GM21390 (cell line): ENCODE data around the gene RNU6-1.

Experiments used
- ATAC-seq: cut with Tn5 transposase; IDR thresholded peaks from one replicate; pipeline ENCODE4 v1.9.1; 2021; ENCODE audit not compliant: unreplicated experiment

RNU6-1 gene

DNA sequence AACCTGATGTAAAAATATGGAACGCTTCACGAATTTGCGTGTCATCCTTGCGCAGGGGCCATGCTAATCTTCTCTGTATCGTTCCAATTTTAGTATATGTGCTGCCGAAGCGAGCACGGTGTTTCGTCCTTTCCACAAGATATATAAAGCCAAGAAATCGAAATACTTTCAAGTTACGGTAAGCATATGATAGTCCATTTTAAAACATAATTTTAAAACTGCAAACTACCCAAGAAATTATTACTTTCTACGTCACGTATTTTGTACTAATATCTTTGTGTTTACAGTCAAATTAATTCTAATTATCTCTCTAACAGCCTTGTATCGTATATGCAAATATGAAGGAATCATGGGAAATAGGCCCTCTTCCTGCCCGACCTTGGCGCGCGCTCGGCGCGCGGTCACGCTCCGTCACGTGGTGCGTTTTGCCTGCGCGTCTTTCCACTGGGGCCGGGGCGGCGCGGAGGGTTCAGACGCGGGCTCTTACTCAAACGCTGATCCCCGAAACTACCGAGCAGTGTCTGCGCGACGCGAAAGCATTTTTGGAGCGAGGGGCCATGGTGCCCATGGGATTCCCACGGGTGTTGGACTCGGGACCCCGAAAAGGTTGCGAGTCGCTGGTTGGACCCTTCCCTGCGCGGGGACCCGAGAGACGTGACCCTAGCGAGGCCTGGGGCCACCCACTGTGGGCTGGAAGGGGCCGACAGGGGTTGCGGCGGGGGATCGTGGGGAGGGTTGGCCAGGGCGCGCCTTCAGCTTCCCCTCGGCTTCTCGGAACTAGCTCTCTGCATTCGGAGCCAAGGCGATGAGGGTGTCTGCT, at the start of gene RNU6-1:
RNU6-1 (minus strand) TSS at position 117 of the 820 bp plus-strand sequence.
- peak; percentile 72 for ATAC-seq

DNA sequence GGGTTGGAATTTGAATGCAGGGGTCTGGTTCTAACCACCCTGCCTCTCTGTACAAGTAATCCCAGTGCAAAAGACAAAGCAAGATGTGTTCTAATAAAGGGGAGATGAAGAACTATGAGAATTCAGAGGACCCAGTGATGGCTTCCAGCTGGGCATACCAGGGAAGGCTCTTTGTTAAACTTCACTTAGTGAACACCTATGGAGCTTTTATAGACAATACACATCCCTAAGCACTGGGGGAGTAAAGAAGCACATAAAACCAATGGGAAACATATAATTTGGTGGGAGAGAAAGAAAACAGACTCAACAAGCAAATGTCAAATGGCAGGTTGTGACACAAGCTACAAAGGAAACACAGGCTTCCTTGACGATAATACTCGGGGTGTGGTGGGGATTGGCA, 47.9 kb upstream of the RNU6-1 start:
- no peak for ATAC-seq

DNA sequence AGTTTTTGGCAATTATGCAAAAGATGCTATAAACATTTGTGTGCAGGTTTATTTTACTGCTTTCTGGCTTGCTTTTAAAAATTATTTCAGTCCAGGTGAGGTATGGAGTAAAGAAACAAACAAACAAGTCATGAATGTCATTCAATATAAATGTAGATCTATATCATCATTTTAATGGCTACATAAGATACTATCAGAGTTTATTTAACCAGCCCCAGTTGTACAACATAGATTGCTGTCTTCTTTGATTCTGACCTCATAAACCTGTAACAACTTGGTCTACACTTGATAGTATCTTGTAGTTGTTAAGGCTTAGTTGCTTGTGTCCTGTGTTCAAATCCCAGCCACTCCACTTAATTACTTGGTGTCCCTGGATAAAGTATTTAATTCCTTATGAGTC, 46.0 kb upstream of the RNU6-1 start:
- no peak for ATAC-seq

DNA sequence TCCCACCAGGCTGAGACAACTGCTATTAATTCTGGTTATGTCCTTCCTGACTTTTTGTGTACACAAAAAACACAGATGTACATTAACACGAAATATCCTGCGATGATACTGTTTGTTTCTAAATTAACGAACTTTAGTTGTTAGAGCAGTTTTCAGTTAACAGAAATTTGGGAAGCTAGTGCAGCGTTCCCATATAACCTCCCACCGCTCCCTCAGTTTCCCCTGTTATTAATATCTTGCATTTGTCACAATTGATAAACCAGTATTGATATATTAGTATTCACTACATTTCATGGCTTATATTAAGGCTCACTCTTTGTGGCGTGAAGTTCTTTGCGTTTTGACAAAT, 45.3 kb upstream of the RNU6-1 start:
- no peak for ATAC-seq

DNA sequence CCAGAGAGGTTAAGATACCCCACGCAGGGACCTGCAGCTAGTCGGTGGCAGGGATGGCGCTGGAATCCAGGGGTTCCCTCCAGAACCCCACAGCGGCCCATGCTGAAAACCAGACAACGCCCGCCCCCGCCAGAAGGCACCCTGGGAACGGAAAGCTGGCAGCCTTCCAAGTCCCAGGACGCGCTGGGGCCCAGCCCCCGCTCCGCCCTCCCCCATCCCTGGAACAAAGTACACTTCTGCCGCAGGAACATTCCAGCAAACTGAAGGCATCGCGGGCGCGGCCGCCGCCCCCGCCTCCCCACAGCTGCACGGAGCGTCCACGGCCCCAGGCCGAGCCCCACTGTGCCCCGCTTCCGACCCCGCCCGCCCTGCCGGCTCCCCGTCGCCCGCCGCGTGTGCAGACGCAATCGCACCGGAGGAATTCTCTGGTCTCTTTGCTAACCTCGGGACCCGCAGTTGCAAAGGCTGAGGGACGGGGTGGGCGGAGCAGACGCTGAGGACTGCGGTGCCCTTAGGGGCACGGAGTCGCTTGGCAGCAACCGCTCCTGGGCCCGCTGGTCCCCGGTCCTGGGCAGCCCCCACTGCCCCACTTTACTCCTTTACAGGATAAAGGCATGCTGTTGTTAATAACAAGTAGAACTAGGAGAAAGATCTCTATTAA, 44.8 kb upstream of the RNU6-1 start:
- ATAC-seq: no peak

DNA sequence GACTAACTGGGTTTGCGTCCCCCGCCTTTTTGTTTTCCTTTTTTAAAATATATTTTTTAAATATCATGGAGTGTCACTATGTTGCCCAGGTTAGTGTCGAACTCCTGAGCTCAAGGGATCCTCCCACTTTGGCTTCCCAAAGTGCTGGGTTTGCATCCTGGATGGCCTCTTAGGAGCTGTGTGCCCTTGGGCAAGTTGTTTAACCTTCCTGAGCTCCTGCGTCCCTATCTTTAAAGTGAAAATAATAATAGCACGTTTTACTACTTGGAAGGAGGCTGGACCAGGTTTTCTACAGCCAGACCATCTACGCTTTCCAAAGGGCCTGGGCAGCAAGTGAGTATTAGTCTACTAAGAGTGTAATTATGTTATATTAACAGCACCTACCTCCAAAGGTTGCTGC, 44.2 kb upstream of the RNU6-1 start:
- ATAC-seq: no peak

DNA sequence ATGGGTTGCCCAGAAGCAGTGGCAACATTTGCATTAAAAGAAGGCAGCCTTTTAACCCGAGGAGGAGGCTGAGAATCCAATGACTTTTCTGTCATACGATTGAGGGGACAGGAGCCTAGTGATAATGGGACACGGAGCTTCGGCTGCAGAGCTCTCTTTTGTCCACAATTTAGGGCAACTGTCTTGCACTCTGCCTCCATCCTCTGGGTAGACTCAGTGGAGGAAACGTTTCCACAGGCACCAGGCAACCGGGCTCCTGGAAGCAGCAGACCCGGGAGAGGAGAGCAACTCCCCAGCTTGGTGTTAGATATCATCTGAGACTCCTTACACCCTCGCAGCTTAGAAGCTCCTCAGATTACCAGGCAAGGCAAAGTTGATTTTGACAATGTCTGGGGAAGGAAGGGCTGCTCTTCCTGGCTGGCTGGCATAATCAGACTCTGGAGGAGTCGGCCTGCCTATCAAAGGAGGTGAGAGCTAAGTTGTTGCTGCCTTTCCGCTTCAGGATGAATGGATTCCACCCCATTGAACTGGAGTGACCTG, 43.5 kb upstream of the RNU6-1 start:
- no peak for ATAC-seq

DNA sequence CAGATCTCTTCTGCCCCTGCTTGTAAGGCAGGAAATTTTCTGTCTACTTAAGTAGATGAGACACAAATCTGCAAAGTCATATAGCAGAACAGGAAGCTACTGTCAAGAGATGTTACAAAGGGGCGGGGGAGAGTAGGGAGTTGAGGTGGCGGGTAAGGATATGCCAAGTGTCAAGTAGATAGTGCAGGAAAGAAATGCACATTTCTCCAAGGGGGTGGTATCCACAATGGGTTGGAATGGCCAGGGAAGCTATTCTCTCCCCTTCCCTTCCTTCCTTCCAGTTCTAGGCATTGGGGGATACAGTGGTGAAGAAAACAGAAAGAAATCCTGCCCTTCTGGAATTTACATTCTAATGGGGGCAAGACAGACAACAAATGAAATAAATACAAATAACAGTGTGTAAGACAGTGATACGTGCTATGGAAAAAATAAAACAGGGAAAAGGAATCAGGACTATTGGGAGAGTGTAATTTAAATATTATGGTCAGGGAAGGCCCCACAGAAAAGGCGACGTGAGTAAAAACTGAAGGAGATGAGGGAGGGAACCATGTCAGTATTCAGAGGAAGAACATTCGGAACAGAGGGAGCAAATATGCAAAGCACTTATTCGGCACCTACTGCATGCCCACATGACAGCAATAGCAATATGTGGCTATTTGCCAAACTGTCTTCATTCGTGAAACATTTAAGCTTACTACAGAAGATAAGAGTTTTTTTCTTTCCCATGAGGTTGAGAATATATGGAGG, 42.8 kb upstream of the RNU6-1 start:
- ATAC-seq: no peak

DNA sequence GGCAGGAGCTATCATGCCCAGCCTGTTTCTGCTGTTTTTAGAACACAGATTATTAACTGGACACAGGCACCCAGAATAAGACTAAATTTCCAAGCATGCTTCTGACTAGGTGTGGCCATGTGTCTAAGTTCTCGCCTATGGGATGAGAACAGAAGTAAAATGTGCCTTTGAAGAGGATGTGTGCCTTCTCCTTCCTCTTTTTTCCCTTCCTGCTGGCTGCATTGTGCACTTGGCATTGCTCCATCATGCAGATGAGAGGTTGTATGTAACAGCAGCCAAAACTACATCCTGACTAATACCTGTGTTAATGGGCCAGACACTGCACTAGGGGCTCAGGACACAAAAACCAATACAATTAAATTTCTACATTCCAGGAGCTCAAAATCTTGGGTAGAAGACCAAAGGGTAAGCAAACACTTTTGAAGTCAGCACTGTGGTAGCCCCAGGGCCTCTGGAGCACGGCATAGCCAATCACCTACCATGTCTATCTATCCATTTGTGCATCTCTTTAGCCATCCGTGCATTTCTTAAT, 40.9 kb upstream of the RNU6-1 start:
- no peak for ATAC-seq

DNA sequence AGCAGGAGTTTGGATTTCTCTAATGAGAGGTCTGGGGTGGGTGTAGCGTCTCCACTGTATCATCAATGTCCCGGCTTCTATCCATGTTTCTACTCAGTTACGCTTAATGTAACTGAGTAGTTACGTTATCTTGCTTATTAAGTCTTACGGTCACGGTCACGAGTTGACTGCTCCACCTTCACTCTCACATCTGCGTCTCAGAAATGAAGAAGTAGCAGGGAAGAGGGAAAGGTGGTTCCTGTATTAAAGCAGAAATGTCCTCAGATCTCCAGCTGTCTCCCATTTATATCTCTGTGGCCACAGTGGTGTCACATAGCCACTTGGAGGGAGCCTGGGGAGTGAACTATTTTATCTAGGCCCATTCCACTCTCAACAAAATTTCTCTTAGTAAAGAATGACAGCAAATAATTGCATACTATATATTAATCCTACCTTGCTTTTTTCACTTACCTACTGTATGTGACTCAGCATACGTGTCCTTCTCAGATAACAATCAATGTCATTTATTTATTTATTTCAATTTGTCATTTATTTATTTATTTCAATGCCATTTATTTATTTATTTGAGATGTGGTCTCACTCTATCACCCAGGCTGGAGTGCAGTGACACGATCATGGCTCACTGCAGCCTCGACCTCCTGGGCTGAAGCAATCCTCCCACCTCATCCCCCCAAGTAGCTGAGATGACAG, 39.7 kb upstream of the RNU6-1 start:
- ATAC-seq: no peak

DNA sequence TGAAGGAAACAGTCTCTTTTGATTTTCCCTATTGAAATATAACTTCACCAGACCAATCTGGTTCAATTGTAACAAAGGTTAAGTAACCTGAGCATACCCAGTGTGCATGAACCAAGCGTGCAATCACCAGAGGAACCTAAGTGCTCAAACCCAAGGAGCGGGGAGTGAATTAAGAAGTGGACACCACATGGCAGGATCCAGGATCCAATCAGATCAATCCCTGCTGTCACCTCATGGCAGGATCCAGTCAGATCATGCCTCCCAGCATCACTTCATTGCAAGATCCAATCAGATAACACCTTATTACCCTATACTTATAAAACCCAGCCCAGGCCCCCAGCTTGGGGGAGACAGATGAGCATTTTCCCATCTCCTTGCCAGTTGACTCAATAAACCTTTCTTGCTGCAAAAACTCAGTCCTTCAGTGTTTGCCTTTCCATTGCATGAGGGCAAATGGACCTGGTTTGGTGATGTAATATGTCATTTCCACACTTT, 38.9 kb upstream of the RNU6-1 start:
- no peak for ATAC-seq

DNA sequence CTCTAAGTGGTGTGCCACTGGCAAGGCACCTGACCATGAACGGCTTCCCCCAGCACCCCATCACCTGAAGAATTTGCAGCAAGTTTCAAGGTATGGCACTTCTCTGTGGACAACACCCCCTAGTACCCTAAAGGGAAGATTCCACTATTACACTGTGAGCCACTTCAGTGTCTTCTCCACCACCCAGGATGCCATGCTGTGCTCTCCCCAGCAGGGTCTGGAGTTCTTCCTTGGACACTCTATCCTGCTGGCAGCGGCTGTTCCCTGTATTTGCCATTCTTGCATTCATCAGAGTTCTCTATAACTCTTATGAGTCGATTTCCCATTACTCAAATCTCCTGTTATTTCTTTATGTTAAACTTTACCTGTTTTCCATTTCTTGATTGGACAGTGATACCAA, 33.9 kb upstream of the RNU6-1 start:
- ATAC-seq: no peak

DNA sequence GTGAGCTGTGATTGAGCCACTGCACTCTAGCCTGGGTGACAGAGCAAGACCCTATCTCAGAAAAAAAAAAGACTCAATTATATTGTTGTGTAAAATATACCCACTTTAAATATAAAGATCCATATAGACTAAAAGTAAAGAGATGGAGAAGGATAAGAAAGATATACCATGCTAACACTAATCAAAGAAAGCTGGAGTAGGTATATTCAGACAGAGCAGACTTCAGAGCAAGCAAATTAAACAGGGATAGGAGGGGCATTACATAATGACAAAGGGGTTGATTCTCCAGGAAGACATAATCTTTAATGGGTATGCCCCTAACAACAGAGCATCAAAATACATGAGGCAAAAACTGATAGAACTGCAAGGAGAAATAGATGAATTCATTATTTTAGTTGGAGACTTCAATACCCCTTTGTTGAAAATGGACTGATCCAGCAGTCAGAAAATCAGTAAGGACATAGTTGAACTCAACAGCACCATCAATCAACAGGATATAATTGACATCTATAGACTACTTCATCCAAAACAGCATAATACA, 31.1 kb upstream of the RNU6-1 start:
- no peak for ATAC-seq

DNA sequence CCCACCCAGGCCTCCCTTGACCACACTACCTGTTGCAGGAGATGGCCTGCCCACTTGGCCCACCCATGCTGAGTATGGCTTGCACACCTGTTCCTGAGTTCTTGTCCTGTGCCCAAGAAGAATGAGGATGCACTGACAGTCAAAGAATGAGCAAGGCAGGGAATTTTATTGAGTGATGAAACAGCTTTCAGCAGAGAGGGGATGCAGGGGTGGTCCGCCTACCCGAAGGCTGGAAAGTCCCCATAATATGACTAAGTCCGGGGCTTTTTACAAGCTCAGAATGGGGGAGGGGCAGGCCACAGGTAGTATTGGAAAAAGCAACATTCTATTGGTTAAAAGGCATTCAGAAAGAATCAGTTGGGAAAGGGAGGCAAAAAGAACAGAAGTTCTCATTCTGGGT, 29.9 kb upstream of the RNU6-1 start:
- ATAC-seq: no peak

DNA sequence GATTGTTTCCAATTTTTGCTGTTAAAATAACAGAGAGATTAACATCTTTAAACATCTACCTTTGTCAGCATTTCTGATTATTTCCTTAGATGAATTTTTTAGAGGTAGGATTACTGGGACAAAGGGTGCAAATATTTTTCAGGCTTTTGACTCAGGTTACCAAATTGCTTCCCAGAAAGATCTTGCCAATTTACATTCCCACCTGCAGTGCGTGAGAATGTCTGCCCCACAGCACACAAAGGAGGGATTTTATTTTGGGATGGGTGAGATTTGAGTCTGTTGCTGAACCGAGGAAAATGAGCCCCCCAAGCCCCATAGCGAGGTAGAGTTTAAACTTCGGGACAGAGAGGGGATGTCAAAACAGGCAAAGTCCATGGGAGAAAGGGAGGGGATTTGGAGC, 25.9 kb upstream of the RNU6-1 start:
- no peak for ATAC-seq

DNA sequence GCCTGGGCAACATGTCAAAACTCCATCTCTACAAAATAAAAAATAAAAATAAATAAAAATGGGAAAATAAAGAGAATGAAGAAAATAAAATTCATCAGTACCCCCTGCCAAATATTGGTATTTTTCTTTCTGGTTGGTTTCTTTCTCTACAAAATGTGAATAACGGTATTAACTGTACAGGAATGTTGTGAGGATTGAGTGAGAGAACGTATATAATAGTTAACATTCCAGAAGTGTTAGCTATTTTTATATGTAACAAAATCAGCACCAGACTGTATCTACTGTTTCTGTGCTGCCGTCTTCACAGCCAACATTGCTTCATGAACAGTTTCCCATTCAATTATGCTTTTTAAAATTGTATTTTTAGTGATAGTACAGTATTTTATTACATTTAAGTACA, 25.5 kb upstream of the RNU6-1 start:
- no peak for ATAC-seq

DNA sequence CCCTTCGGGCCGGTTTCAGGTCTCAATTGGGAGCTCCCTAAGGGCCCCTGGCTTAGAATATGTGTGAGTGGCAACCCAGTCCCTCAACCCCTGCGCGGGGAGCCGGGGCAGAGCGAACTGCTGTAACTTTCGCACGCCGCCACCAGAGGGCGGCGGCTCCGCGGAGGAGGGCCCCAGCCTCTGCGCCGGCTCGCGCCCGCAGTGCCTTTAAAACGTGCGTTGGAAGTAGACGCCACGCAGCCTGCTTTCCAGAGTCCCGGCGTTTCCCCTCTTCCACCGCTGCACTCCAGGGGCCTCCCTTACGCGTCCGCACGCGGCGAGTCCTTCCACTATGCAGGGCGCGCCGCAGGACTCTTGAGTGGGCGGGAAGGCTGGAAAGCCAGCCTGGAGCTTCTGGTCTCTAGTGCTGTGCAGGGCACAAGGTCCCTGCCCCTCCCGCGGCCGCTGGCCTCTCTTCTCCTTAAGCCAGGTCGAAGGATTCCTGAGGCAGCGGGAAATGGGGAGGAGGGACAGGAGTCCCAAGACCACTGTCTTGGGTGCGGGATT, 23.7 kb upstream of the RNU6-1 start:
- peak; percentile 81 for ATAC-seq

DNA sequence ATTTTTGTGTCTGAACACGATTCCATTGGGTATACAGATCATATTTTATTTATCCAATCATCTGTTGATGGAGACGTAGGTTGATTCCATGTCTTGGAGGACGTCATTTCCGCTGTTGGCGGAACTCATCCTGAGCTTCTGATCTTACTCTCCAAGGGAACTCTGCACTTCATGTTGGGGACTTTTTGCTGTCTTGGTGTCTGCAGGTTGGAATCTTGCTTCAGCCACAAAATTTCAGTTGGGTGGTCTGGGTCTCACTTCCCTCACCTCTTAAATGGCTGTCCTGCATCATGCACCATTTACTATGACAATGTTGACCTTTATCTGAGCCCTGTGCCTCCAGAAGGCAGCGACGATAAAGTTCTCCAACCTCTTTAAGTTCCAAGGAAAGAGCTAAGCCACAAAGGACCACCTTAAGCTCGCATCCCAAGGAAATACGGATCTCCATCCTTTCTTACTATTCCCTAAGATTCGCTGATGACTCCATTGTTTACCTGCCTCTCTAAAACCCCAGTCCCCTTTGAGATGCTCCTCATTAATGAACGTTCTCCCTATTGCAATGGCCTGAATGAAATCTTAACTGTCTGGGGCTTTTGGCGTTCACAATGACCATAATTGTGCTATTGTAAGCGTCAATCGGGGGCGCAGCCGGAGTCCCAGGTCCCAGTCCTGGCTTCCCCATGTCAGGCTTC, 23.1 kb upstream of the RNU6-1 start:
- peak; percentile 30 for ATAC-seq

DNA sequence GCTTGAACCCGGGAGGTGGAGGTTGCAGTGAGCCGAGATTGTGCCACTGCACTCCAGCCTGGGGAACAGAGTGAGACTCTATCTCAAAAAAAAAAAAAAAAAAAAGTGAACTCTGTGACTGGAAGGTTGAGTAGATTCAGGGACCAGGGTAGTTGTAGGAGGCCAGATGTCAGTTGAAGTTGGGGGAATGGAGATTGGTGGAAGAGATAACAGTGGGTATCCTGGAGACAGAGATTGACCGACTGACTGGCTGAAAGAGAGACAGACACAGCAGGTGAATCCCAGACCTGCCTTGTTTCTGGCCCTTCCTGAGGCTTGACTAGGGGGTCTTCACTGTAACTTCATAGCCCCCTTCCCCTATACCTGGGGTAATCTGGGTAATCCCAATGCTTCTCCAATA, 22.1 kb upstream of the RNU6-1 start:
- no peak for ATAC-seq
